ENCODE results near the gene LCNL1.

DNA sequence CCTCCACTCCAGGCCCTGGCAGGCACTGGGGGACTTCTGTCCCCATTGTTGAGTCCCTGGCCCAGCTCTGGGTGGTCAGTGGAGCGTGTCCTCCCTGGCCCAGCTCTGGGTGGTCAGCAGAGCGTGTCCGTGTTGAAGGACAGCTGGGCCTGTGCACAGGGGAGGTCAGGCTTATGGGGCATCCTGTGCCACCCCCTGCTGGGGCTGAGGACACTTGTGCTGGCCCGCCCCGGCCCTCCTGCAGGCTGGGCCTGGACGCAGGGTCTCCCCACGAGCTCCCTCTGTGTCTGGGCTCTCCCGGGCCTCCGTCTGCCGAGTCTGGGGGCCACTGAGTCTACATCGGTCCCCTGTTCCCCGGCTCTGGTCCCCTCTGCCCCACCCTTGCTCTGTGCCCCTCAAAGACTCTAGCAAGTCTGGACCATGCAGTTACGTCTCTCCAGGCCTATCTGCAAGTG, 25.1 kb downstream of the LCNL1 start:
- TF ChIP-seq POLR2A (IDR thresholded peaks at IDR 0.05; ENCODE audit: low read length) (no peak), GATA1 (IDR thresholded peaks at IDR 0.05; ENCODE audit: low read depth, low read length) (no peak)
